Kidney epithelial cell (primary cell): ENCODE data around the gene TIMM44. TPM values are rescaled to one million over a fixed set of nuclear protein-coding genes. Genes with fewer than 3 reads are reported as not detected.
"Not testable (repeated sequence)": the region's sequence is repeated elsewhere in the genome, so short reads cannot be mapped to it uniquely, and the experiment has no call there.

Experiments
- DNase-seq: peaks from one replicate; pipeline ENCODE4 v3.0.0-alpha.2; 2010; ENCODE audit warnings: low read depth
- H3K27me3 ChIP-seq: 2 replicates; pipeline ENCODE4 v1.6.0; 2011; ENCODE audit warnings: low read length; ENCODE audit not compliant: control insufficient read depth, insufficient read depth
- H3K36me3 ChIP-seq: 2 replicates; pipeline ENCODE4 v1.5.1; 2011; ENCODE audit warnings: low read length; ENCODE audit not compliant: control insufficient read depth, insufficient read depth
- H3K4me3 ChIP-seq: 2 replicates; pipeline ENCODE4 v1.5.1; 2011; ENCODE audit warnings: low read depth, mild to moderate bottlenecking, control low read depth, low read length
- total RNA-seq: library from RNA; depleted of rRNA; stranded (reverse); fragments of >200 nt; gene quantifications from 2 replicates; pipeline ENCODE4 v1.2.3, GENCODE V29; 2015
- TF ChIP-seq, protein P1 (sequence below): IDR thresholded peaks from 2 replicates; pipeline ENCODE4 v1.5.1; 2011; ENCODE audit warnings: mild to moderate bottlenecking, moderate library complexity, low read length, control low read depth, inconsistent platforms; ENCODE audit not compliant: insufficient read depth, poor library complexity, severe bottlenecking

Gene TIMM44
- total RNA-seq, 1 donor from 2014 or later: 83.9 TPM

DNA sequence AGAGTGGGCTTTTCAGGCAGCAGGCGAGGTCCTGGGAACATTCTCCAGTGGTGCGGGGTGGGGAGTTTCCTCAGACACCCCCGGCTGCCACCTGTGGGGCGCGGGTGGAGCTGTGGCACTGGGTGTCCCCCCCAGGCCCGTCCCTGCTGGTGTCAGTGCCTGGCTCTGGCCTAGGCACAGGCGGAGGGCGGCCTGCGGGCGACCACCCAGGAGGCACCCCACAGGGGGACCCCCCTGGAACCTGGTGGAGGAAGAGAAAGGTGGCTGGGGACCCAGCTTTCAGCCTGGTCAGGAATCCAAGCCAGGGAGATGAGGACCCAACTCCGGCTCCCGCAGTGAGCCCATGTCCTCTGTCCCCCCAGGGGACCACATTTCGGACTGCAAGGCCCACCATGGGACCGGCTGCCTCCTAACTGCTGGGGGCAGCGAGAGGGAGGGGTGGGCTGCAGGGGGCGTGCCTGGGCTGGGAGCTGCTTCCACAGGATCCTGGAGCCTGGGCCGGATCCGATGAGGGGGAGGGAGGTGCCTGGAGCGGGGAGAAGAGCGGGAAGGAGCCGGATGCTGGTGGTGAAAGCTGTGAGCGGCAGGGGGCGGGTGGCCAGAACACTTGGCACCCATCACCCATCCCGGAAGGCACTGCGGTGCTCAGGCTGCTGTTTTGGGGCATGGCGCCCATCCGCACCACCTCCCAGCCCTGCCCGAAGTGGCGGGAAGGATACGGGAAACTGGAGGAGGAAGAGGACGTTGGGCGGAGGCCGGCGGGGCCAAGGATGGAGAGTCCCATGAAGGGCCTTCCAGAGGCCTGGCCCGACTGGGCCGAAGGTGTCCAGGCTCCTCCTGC lies 12.0 kb downstream of the TIMM44 start:
- DNase-seq: no peak
- Histone ChIP-seq H3K27me3 (no peaks in the 10 kb centered on the region), H3K36me3 (peaks cover 4% of the 10 kb centered on the region), H3K4me3 (no peak overlapping the region)
- TF ChIP-seq, protein P1, sequence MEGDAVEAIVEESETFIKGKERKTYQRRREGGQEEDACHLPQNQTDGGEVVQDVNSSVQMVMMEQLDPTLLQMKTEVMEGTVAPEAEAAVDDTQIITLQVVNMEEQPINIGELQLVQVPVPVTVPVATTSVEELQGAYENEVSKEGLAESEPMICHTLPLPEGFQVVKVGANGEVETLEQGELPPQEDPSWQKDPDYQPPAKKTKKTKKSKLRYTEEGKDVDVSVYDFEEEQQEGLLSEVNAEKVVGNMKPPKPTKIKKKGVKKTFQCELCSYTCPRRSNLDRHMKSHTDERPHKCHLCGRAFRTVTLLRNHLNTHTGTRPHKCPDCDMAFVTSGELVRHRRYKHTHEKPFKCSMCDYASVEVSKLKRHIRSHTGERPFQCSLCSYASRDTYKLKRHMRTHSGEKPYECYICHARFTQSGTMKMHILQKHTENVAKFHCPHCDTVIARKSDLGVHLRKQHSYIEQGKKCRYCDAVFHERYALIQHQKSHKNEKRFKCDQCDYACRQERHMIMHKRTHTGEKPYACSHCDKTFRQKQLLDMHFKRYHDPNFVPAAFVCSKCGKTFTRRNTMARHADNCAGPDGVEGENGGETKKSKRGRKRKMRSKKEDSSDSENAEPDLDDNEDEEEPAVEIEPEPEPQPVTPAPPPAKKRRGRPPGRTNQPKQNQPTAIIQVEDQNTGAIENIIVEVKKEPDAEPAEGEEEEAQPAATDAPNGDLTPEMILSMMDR: no peak

DNA sequence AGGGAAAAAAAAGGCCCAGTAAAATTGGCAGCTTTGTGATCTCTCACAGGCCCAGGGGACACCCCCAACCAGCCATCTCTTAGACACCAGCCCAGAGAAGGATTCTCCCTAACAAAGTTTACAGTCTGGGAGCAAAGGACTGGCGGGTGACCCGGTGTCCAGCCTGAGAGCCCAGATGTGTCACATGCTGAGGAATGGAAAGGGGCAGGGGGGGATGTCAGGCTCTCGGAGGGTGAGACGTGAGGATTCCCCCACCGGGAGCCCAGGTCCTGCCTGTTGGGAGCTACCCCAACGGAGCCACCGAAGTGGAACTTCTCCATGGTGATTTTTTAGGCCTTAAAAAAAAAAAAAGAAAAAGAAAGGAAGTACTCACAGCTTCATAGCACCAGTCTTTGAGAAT lies 12.7 kb downstream of the TIMM44 start:
- Histone ChIP-seq H3K27me3 (no peaks in the 10 kb centered on the region), H3K4me3 (no peak overlapping the region), H3K36me3 (peaks cover 4% of the 10 kb centered on the region)
- TF ChIP-seq, protein P1: no peak
- no peak for DNase-seq

DNA sequence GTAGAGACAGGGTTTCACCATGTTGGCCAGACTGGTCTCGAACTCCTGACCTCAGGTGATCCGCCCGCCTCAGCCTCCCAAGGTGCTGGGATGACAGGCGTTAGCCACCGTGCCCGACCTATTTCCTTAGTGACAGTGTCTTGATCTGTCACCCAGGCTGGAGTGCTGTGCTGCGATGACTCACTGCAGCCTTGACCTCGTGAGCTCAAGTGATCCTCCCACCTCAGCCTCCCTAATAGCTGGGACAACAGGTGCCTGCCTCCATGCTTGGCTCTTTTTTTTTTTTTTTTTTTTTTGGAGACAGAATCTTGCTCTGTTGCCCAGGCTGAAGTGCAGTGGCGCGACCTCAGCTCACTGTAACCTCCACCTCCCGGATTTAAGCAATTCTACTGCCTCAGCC lies 13.4 kb downstream of the TIMM44 start:
- H3K27me3 ChIP-seq, H3K36me3 ChIP-seq, DNase-seq, H3K4me3 ChIP-seq: not testable (repeated sequence)

DNA sequence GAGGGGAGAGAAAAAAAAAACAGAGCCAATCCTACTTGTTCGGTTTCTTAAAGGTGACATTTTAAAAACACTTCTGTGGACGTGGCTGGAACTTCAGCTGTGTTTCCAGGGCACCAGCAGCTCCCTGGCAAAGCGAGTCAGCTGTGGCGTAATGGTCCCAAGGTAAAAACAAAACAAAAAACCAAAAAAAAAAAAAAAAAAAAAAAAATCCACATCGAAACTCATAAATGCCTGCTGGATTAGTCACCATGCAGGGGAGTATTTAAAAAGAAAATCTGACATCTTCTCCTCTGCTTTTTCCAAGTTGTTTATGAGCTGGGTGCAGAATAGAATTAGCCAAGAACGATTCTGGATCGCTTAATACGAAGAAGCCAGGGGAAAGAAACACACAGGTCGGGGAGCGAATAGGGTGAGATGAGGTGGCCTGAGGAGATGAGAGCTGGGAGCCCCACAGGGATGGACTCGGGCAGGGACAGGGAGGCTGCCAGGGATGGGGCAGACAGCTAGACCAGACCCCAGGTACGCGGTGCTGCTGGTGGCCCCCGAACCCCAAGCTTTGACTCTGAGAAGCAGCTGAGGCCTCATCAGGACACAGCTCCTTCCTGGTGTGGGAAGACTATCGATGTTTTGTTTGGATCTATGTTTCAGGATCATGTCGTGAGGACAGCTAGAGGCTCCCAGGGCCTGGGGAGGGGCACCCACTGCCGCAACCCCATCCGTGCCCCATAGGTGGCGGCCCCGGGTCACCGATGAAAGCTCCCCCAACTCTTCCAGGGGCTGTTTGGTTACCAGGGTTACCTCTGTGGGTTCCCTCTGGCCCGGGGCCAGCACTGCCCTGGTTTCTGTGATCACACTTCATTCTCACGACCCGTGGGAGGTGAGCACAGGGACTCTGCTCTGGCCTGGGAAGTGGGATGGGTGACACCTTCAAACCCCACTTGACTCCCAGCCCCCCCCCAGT lies 14.4 kb downstream of the TIMM44 start:
- DNase-seq: peak; percentile 53
- H3K4me3 ChIP-seq: no peak overlapping the region
- H3K36me3 ChIP-seq: peaks cover 4% of the 10 kb centered on the region
- no peaks in the 10 kb centered on the region for H3K27me3 ChIP-seq
- TF ChIP-seq, protein P1: peak; percentile 69

DNA sequence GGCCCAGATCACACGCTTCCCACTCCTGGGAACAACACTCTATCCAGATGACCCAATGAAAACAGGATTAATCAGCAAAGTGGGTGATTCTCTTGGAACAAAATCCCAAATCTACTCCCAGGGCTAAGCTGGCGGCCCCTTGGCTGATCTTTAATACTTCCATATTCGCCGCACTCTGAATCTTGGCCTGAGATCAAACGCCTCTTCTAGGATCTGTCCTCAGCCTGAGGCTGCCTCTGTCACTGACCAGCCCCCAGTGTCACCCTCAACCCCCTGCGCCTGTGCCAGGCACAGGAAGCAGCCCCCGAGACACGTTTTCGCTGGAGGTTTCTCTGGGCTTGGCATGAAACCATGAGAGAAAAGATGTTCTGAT lies 15.1 kb downstream of the TIMM44 start:
- Histone ChIP-seq H3K36me3 (peaks cover 3% of the 10 kb centered on the region), H3K4me3 (no peak overlapping the region), H3K27me3 (no peaks in the 10 kb centered on the region)
- DNase-seq: no peak
- TF ChIP-seq, protein P1: no peak
